HG02678 (cell line): Measurements from ENCODE around the gene MTHFS.

Experiments
- ATAC-seq: cut with Tn5 transposase; IDR thresholded peaks from one replicate; pipeline ENCODE4 v1.9.1; 2021; ENCODE audit warnings: mild to moderate bottlenecking, moderate library complexity; ENCODE audit not compliant: unreplicated experiment

The MTHFS gene

DNA sequence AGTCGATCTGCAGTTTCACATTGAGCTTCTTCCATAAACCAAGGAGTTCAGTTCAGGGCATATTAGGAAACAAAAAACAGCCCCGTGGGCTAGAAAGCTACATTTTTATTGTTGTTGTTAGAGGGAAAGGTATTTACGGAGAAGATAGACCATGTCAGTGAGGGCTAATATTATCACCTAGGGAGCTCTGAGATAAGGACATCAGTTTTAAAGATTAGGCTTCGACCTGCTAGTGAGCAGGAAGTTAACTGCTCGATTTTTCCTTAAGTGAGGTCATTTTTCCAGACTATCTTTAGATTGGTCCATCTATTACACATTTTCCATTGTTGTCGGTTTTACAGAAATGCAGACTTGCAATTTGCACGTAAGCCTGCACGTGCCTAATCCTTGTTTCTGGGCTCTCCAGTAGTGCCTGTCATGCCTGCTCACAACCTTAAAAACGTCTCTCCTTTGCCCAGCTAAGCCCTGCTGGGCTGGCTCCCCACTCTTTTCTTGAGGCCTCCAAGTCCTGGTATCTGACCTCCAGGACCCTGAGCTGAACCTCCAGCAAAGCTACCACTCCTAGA lies 72.6 kb downstream of the MTHFS start:
- no peak for ATAC-seq

DNA sequence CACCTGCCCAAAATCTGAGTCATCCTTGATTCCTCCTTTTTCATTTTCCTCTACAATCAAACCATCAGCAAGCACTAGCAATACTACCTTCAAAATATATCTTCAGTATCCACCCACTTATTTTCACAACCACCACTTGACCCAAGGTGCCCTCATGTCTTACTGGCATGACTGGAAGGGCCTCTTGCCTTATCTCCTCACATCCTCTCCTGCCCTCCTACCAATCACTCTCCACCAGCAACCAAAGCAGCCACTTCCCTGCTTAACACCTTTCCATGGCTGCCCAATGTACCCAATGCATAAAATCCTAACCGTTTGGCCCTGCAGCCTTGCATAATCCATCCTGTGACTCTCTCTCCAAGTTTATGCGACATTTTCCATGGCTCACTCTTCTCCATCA lies 76.0 kb downstream of the MTHFS start:
- ATAC-seq, result no peak

DNA sequence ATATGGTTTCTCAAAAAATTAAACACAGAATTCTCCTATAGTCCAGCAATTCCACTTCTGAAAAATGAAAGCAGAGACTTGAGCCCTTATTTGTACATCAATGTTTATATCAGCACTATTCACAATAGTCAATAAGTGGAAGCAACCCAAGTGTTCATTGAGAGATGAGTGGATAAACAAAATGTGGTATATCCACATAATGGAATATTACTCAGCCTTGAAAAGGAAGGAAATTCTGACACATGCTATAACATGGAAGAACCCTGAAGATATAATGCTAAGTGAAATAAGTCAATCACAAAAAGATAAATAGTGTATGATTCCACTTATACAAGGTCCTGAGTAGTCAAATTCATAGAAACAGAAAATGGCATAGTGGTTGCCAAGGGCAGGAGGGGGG lies 76.6 kb downstream of the MTHFS start:
- no peak for ATAC-seq

DNA sequence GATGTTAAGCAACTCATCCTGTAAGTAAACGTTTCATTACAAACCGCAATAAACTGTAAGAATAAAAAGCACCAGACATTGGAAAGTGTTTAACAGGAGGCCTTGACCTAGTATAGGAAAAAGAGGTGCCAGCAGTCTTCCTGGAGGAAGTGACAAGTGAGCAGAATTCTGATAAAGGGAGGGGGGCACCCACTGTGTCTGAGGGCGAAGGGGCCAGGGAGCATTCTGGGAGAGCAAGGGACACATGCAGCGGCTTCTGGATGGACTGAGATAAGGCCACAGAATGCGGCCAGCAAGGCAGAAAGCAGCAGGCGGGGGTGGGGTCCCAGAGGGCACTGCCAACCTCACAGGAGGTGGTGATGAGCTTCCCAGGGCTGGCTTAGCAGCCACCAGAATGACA lies 80.2 kb downstream of the MTHFS start:
- ATAC-seq, result no peak

DNA sequence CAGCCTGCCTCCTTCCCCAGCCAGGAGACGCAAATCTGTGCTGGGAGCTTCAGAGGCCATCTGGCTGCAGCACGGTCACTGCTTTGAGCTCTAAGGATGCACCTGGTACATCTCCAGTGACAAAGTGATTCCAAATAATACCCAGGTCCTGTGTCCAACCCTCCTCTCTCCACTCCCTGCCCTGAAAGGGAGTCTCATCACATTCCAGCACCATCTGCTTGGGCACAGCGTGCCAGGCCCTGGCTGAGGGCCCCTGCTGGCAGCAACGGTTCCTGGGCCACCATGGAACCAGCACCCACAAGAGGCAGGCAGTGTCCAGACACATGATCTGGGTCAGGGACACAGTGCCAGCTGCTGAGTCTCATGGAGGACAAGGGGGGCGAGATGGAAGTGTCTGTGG lies 81.3 kb downstream of the MTHFS start:
- no peak for ATAC-seq

DNA sequence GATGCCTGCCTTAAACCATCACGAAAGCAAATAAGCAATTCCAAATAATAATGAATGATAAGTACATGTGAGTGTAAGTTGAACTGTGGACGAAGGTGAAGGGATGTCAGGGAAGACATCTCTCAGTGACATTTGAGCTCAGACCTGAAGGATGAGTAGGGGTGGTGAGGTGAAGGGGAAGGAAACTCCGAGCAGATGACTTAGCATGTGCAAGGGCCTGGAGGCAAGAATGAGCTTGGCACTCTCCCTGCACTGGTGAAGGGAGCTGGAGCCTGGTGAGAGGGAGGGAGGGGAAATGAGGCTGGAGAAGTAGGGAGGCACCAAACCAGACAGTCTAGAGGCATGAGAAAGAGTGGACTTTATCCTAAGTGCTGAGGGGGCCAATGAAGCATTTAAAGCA lies 84.3 kb downstream of the MTHFS start:
- ATAC-seq, result no peak

DNA sequence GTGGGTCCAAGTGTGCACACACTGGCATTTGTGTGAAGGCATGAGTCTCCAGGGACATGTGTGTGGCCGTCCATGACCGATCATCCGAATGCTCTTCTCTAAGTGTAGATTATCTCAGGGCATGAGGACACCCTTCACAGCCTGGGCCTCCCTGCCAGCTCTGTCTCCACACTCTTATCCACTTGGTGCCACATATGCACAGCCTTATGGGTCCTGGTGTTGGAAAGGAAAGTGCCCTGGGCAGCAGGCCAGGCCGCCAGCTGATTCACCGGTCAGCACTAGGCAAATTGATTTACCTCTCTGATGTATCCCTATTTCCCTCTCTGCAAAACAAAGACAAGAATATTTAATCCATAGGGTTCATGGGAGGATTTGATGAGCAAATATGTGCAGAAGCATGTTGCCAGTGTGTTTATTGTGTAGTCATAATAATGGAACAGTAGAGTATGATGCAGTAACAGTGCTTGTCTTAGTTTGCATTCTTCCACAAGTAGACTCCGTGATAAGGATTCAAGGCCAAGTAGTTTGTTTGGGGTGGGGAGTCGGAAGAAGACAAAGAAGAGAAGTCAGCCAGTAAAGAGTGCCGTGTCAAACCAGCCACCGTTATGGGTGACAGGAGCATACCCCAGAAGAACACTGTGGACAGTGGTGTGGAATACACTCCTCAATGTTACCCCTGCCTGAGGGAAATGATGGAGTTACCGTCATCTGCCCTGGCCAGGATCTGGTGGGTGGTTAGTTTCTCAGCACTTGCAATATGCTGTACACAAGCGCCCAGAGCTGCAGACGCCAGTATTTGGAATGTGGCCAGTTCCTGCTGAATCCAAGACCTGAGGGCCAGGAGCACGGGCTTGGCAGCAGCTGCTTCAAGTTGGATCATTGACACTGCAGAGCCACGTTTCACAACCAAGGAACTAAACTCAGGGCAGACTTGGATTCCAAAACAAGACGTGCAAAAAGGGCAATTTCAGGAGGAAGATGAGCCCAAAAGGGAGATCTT lies 85.1 kb downstream of the MTHFS start:
- no peak for ATAC-seq

DNA sequence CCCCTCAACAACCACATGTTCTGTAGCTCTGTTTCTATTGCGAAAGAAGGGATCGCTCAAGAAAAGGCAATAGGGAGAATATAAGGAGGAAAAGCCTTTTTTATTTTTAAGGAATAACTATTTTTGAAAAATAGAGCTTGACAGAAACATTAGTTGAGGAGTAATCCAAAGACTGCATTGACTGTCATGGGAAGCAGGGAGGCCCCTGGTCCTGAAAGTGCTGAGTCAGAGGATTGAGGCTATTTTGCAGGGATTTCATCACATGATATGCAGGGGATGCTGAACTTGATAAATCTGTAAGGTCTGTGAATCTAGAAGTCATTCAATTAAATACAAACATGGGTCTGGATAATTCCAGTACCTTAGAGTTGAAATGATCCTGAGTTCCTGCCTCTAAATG lies 92.0 kb downstream of the MTHFS start:
- no peak for ATAC-seq

DNA sequence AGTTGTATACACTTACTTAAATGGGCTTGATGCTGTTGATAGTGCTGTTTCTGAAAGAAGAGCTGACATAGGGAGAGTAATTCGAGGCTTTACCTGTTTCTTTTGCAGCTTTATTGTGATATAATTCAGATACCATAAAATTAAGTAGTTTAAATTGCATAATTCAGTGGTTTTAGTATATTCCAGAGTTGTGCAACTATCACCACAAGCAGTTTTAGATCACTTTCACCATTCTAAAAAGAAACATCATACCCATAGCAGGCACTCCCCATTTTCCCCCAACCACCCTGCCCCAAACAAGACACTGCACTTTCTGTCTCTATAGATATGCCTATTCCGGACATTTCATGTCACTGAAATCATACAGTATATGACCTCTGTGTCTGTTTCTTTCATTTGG lies 98.5 kb downstream of the MTHFS start:
- no peak for ATAC-seq
